H1 (cell line): ENCODE data around the gene CHMP1B. TPM values are rescaled to one million over a fixed set of nuclear protein-coding genes. Genes with fewer than 3 reads are reported as not detected.

Source experiments
- CTCF ChIA-PET: fragments of 300-600 bp; sonication (Branson Sonifier 250); formaldehyde crosslinking; loops from one replicate; lab custom pipeline; 2021; ENCODE audit not compliant: partially characterized antibody; lab: Charles Lee
- POLR2A ChIA-PET: fragments of 300-600 bp; sonication (Branson Sonifier 250); formaldehyde crosslinking; loops from one replicate; lab custom pipeline; 2021; ENCODE audit warnings: inconsistent platforms; ENCODE audit not compliant: partially characterized antibody; lab: Charles Lee
- DNase-seq, 2 experiments: peaks; one replicate each; pipeline versions ENCODE4 v3.0.0 to v3.0.0-alpha.2; 2010 to 2022; ENCODE audit warnings: low spot score in 2 of 2, low read depth in 1 of 2, mixed read lengths in 1 of 2
- FAIRE-seq: peaks from 2 replicates; lab custom pipeline; 2011; peaks lifted over from hg19 to GRCh38; lab: Jason Lieb, UNC
- H2AFZ ChIP-seq: 2 replicates; pipeline ENCODE4 v1.8.1; 2012; ENCODE audit warnings: low read length, inconsistent platforms
- H2AK5ac ChIP-seq: 2 replicates; pipeline ENCODE4 v1.6.1; 2013; ENCODE audit warnings: low read depth, low read length
- H2BK120ac ChIP-seq: replicated peaks from 2 replicates; pipeline ENCODE3; 2013; ENCODE audit warnings: low read depth, low read length, inconsistent platforms
- H2BK12ac ChIP-seq: 2 replicates; pipeline ENCODE4 v1.6.1; 2013; ENCODE audit warnings: low read depth, low read length
- H2BK15ac ChIP-seq: 2 replicates; pipeline ENCODE4 v1.6.1; 2013; ENCODE audit warnings: low read length
- H2BK20ac ChIP-seq: 2 replicates; pipeline ENCODE4 v1.6.1; 2013; ENCODE audit warnings: low read length
- H2BK5ac ChIP-seq: 2 replicates; pipeline ENCODE4 v1.6.1; 2013; ENCODE audit warnings: low read depth, low read length
- H3K14ac ChIP-seq: 2 replicates; pipeline ENCODE4 v1.6.1; 2013; ENCODE audit warnings: inconsistent platforms; ENCODE audit not compliant: insufficient read length
- H3K18ac ChIP-seq: 2 replicates; pipeline ENCODE4 v1.6.1; 2013; ENCODE audit warnings: low read length; ENCODE audit errors: extremely low read depth
- H3K23ac ChIP-seq: 2 replicates; pipeline ENCODE4 v1.6.1; 2013; ENCODE audit warnings: inconsistent platforms; ENCODE audit not compliant: insufficient read length
- H3K23me2 ChIP-seq: 2 replicates; pipeline ENCODE4 v1.6.1; 2013; ENCODE audit warnings: low read depth, low read length
- H3K27ac ChIP-seq: 2 replicates; pipeline ENCODE4 v1.6.1; 2011; ENCODE audit warnings: low read depth, low read length, inconsistent platforms
- H3K27me3 ChIP-seq, 4 experiments: replicated peaks in 1 of 4; 1 replicate in 1 of 4; 2 replicates in 3 of 4; pipeline versions ENCODE4 v1.6.1 to v1.8.1; 2011 to 2013; ENCODE audit warnings: low read length in 3 of 4, mild to moderate bottlenecking in 3 of 4, inconsistent platforms in 2 of 4, mixed read lengths in 2 of 4, moderate library complexity in 1 of 4; ENCODE audit not compliant: control insufficient read depth in 3 of 4, insufficient read depth in 3 of 4; ENCODE audit errors: extremely low read depth in 1 of 4
- H3K36me3 ChIP-seq, 4 experiments: 2 replicates each; pipeline versions ENCODE4 v1.6.1 to v1.8.1; 2011 to 2013; ENCODE audit warnings: mild to moderate bottlenecking in 4 of 4, low read length in 3 of 4, moderate library complexity in 2 of 4, control low read depth in 1 of 4, inconsistent platforms in 1 of 4; ENCODE audit not compliant: insufficient read depth in 4 of 4, control insufficient read depth in 2 of 4
- H3K4ac ChIP-seq: replicated peaks from 2 replicates; pipeline ENCODE3; 2013; ENCODE audit warnings: low read length, low read depth, mixed read lengths, inconsistent platforms; ENCODE audit not compliant: insufficient read length
- H3K4me1 ChIP-seq, 4 experiments: replicated peaks in 1 of 4; 1 replicate in 1 of 4; 2 replicates in 3 of 4; pipeline versions ENCODE4 v1.6.1 to v1.8.1; 2011 to 2013; ENCODE audit warnings: low read length in 3 of 4, inconsistent platforms in 2 of 4, mixed read lengths in 1 of 4; ENCODE audit not compliant: insufficient read depth in 4 of 4, control insufficient read depth in 3 of 4
- H3K4me2 ChIP-seq, 2 experiments: 2 replicates each; pipeline versions ENCODE4 v1.6.1 to v1.8.1; 2011 to 2013; ENCODE audit warnings: low read depth in 2 of 2, low read length in 2 of 2, control low read depth in 1 of 2, inconsistent platforms in 1 of 2, mild to moderate bottlenecking in 1 of 2; ENCODE audit not compliant: insufficient read depth in 1 of 2
- H3K4me3 ChIP-seq, 4 experiments: fragments of 200-600, 300-600 bp in 1 of 4; sonication (generic), shearing (Covaris generic), sonication (Bioruptor Twin) in 1 of 4; 2 replicates each; pipeline versions ENCODE4 v1.5.1 to v1.8.1; 2011 to 2016; ENCODE audit warnings: low read length in 4 of 4, low read depth in 3 of 4, control low read depth in 2 of 4, inconsistent platforms in 2 of 4, mild to moderate bottlenecking in 2 of 4, mixed read lengths in 1 of 4, moderate library complexity in 1 of 4; ENCODE audit not compliant: insufficient read depth in 2 of 4; ENCODE audit errors: extremely low read depth in 1 of 4
- H3K56ac ChIP-seq: replicated peaks from 2 replicates; pipeline ENCODE3; 2013; ENCODE audit warnings: low read depth, mild to moderate bottlenecking, mixed read lengths, low read length, inconsistent platforms; ENCODE audit not compliant: insufficient read length
- H3K79me1 ChIP-seq: 2 replicates; pipeline ENCODE4 v1.6.1; 2013; ENCODE audit warnings: low read depth, low read length, control low read depth
- H3K79me2 ChIP-seq, 2 experiments: 2 replicates each; pipeline versions ENCODE4 v1.6.1 to v1.8.1; 2012 to 2013; ENCODE audit warnings: low read length in 2 of 2, mild to moderate bottlenecking in 2 of 2, inconsistent platforms in 1 of 2; ENCODE audit not compliant: insufficient read depth in 2 of 2, control insufficient read depth in 1 of 2
- H3K9ac ChIP-seq, 4 experiments: replicated peaks in 1 of 4; 1 replicate in 1 of 4; 2 replicates in 3 of 4; pipeline versions ENCODE4 v1.6.1 to v1.8.1; 2011 to 2013; ENCODE audit warnings: low read depth in 3 of 4, low read length in 3 of 4, control low read depth in 2 of 4, mild to moderate bottlenecking in 2 of 4, moderate library complexity in 2 of 4, inconsistent platforms in 1 of 4; ENCODE audit errors: extremely low read depth in 1 of 4
- H3K9me3 ChIP-seq, 2 experiments: 2 replicates each; pipeline versions ENCODE4 v1.6.1 to v1.8.1; 2012 to 2013; ENCODE audit warnings: mild to moderate bottlenecking in 2 of 2, moderate library complexity in 2 of 2, control low read depth in 1 of 2, inconsistent platforms in 1 of 2, low read depth in 1 of 2, low read length in 1 of 2, mixed read lengths in 1 of 2; ENCODE audit not compliant: insufficient read depth in 2 of 2
- H4K20me1 ChIP-seq, 2 experiments: replicated peaks in 1 of 2; 2 replicates each; pipeline versions ENCODE3 to v1.8.1; 2011 to 2013; ENCODE audit warnings: inconsistent platforms in 2 of 2, low read length in 2 of 2, mild to moderate bottlenecking in 1 of 2; ENCODE audit not compliant: insufficient read depth in 2 of 2, control insufficient read depth in 1 of 2
- H4K5ac ChIP-seq: 2 replicates; pipeline ENCODE4 v1.6.1; 2013; ENCODE audit warnings: low read length, low read depth, mixed read lengths, inconsistent platforms; ENCODE audit not compliant: insufficient read length
- H4K8ac ChIP-seq: 2 replicates; pipeline ENCODE4 v1.8.0; 2013; ENCODE audit warnings: mild to moderate bottlenecking, moderate library complexity, low read length, inconsistent platforms; ENCODE audit not compliant: insufficient read depth; ENCODE audit errors: extremely low read depth
- H4K91ac ChIP-seq: replicated peaks from 2 replicates; pipeline ENCODE3; 2013; ENCODE audit warnings: low read length, mixed read lengths, inconsistent platforms; ENCODE audit not compliant: insufficient read length
- BRCA1 ChIP-seq: IDR thresholded peaks from 2 replicates; pipeline ENCODE4 v1.6.1; 2012; ENCODE audit warnings: low read depth, low read length, improper control_type of control experiment
- CTBP2 ChIP-seq: IDR thresholded peaks from 2 replicates; pipeline ENCODE4 v1.7.0; 2011; ENCODE audit warnings: borderline replicate concordance, mild to moderate bottlenecking, moderate library complexity, mixed read lengths, low read length; ENCODE audit not compliant: insufficient read depth, insufficient read length
- KDM4A ChIP-seq: IDR thresholded peaks from one replicate; pipeline ENCODE4 v1.7.1; 2012; ENCODE audit warnings: low read depth, mild to moderate bottlenecking, moderate library complexity, low read length, inconsistent platforms; ENCODE audit not compliant: severe bottlenecking
- KDM5A ChIP-seq: fragments of 200-600 bp; IDR thresholded peaks from 2 replicates; pipeline ENCODE4 v1.7.1; 2012; ENCODE audit warnings: mild to moderate bottlenecking, low read length, inconsistent platforms, mixed read lengths
- RBBP5 ChIP-seq: IDR thresholded peaks from 2 replicates; pipeline ENCODE4 v1.7.1; 2012; ENCODE audit warnings: low read depth, mild to moderate bottlenecking, inconsistent platforms, low read length, moderate library complexity, borderline replicate concordance
- ZNF274 ChIP-seq: IDR thresholded peaks from 2 replicates; pipeline ENCODE4 v1.7.0; 2012; ENCODE audit warnings: low read length, borderline replicate concordance; ENCODE audit errors: extremely low read depth
- WGBS, 2 experiments: shearing (Covaris generic) in 1 of 2; methylation state at CpG; one replicate each; pipeline versions ENCODE4 v1.1.6 to v1.1.7; 2013 to 2015; ENCODE audit warnings: low lambda C conversion rate in 2 of 2, mixed read lengths in 2 of 2, inconsistent platforms in 1 of 2, low coverage in 1 of 2, missing lambda C conversion rate in 1 of 2; ENCODE audit not compliant: insufficient replicate concordance in 2 of 2, insufficient coverage in 1 of 2, insufficient read length in 1 of 2; ENCODE audit errors: extremely low coverage in 1 of 2, missing lambda C conversion rate in 1 of 2; 5-methylcytosine and 5-hydroxymethylcytosine counted together
- polyA plus RNA-seq, 7 experiments: library from polyadenylated mRNA; depleted of rRNA in 3 of 7; stranded (reverse) in 5 of 7; unstranded in 2 of 7; fragments of >200 nt in 5 of 7; fragments of 200-250 nt in 2 of 7; gene quantifications; 1 replicate in 5 of 7; 2 replicates in 1 of 7; 4 replicates in 1 of 7; pipeline versions ENCODE4 v1.2.1 to v1.2.3, GENCODE V29; 2011 to 2013; ENCODE audit warnings: missing spikeins in 2 of 7, mixed read lengths in 2 of 7
- total RNA-seq: library from RNA; stranded (reverse); fragmentation: NEBNext Ultra II Directional; extraction: Animal tissue kit (Norgen Biotek cat#: 25700); gene quantifications from 2 replicates; pipeline ENCODE4 v1.2.1, GENCODE V29; 2021

CHMP1B gene
- total and polyA plus RNA-seq, 2 of the 8 experiments (the other 6 are each of a cell fraction or from before 2014, with no cell fraction given), result 30.5 to 43.2 TPM

DNA sequence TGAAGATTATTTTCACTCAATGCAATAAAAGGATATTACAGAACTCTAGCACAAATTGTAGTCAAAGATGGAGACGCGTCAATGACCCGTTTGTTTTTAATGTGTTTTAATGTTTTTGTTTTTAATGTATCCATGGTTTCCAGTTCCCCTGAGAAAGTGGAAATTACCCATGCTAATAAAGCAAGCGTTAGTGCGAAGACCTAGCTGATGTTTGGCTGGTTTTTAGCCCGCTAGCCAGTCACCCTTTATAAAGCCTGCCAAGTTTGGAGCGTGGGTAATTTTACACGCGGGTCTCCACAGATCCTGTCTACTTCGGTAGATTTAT lies 430 bp upstream of the CHMP1B start:
- Histone ChIP-seq H3K79me1 (0 out of 2 replicates have a peak, but pooled peaks cover 3% of the 10 kb centered on the region), H3K36me3 (no peaks in the 10 kb centered on the region), H3K18ac (no peak overlapping the region), H3K4me3 (peak overlapping the region; percentile 90 to 100 (median 95)), H2BK15ac (no peak overlapping the region), H3K56ac (no peak overlapping the region), H3K23me2 (no peaks in the 10 kb centered on the region; the same call in 1 of the 2 replicates), H4K5ac (no peak overlapping the region), H3K9ac (peak overlapping the region in 2 of 4 experiments; percentile 95 to 96; a peak in 4 of 7 replicates), H2BK20ac (no peak overlapping the region), H3K4me1 (peaks cover 3 to 5% (median 4%) of the 10 kb centered on the region in 4 experiments; a peak in 5 of 7 replicates), H3K27ac (no peak overlapping the region), H3K27me3 (no peaks in the 10 kb centered on the region), H4K20me1 (peaks cover 0 to 9% of the 10 kb centered on the region in 2 experiments), H3K4ac (no peak overlapping the region), H3K9me3 (no peaks in the 10 kb centered on the region), H3K23ac (no peak overlapping the region), H2BK5ac (no peak overlapping the region), H3K14ac (no peak overlapping the region), H2BK12ac (no peak overlapping the region), H4K8ac (no peak overlapping the region), H2BK120ac (no peak overlapping the region), H2AK5ac (no peak overlapping the region), H2AFZ (peak overlapping the region; percentile 68; the same call in 1 of the 2 replicates), H3K79me2 (peaks cover 8 to 24% of the 10 kb centered on the region in 2 experiments; a peak in 3 of 4 replicates), H4K91ac (no peak overlapping the region), H3K4me2 (peak overlapping the region; percentile 60 to 79)
- ChIA-PET POLR2A (interaction anchor here (0.9 to 1.5 kb wide), 3 partner anchors 10 to 41 kb away, joined by 3 to 5 read pairs (median 3); no protein-coding TSS in a partner anchor), CTCF (interaction anchor here (1.0 to 2.6 kb wide), 2 partner anchors 21 to 90 kb away, joined by 3 to 6 read pairs; no protein-coding TSS in a partner anchor)
- no peak for DNase-seq
- no peak for FAIRE-seq
- WGBS, 2 experiments, result 21% methylated on average over 10 of the region's 10 CpGs; no CpG with 5 or more reads in 1 of the 2 experiments
- TF ChIP-seq ZNF274, result no peak
- TF ChIP-seq KDM4A, result no peak
- no peak for TF ChIP-seq CTBP2
- no peak for TF ChIP-seq RBBP5
- no peak for TF ChIP-seq BRCA1
- TF ChIP-seq KDM5A, result no peak
